PC-9 (cell line): ENCODE data around the gene ZDBF2. TPM values are rescaled to one million over a fixed set of nuclear protein-coding genes. Genes with fewer than 3 reads are reported as not detected.

Experiments used
- BruUV-seq: library from RNA; stranded (reverse); fragments of 400-500 nt; replicated peaks from 2 replicates; lab custom pipeline; 2021; lab: Mats Ljungman, UMichigan
- CTCF ChIA-PET: fragments of 300-600 bp; sonication (Branson Sonifier 250); formaldehyde crosslinking; loops from one replicate; lab custom pipeline; 2022; ENCODE audit warnings: antibody characterized with exemption; lab: Charles Lee
- POLR2A ChIA-PET: fragments of 300-600 bp; sonication (Branson Sonifier 250); formaldehyde crosslinking; loops from one replicate; lab custom pipeline; 2022; ENCODE audit warnings: antibody characterized with exemption; ENCODE audit not compliant: unreplicated experiment; lab: Charles Lee
- DNase-seq, 2 experiments: peaks; one replicate each; pipeline versions ENCODE4 v3.0.0 to v3.0.0-alpha.2; 2015 to 2022; ENCODE audit warnings: mixed read lengths in 1 of 2
- H2AFZ ChIP-seq: fragments of 200-600 bp; sonication (generic); 2 replicates; pipeline ENCODE4 v1.8.1; 2017; ENCODE audit warnings: antibody characterized with exemption
- H3F3A ChIP-seq: fragments of 200-600 bp; sonication (generic); 2 replicates; pipeline ENCODE4 v1.8.1; 2017; ENCODE audit warnings: antibody characterized with exemption, mild to moderate bottlenecking, low read depth; ENCODE audit not compliant: insufficient read depth
- H3K27ac ChIP-seq: fragments of 200-600 bp; sonication (generic); 2 replicates; pipeline ENCODE4 v1.6.1; 2016; ENCODE audit warnings: mixed run types
- H3K27me3 ChIP-seq: fragments of 200-600 bp; sonication (generic); 2 replicates; pipeline ENCODE4 v1.6.1; 2016; ENCODE audit warnings: low read depth, mixed run types; ENCODE audit not compliant: insufficient read depth
- H3K36me3 ChIP-seq: fragments of 200-600 bp; sonication (generic); 2 replicates; pipeline ENCODE4 v1.6.1; 2016; ENCODE audit warnings: low read depth, mixed run types
- H3K4me1 ChIP-seq: fragments of 200-600 bp; sonication (generic); replicated peaks from 2 replicates; pipeline ENCODE4 v1.6.1; 2016; ENCODE audit warnings: mixed run types; ENCODE audit not compliant: insufficient read depth
- H3K4me2 ChIP-seq: fragments of 200-600 bp; sonication (generic); 2 replicates; pipeline ENCODE4 v1.6.1; 2017; ENCODE audit warnings: mixed run types
- H3K4me3 ChIP-seq: fragments of 200-600 bp; sonication (generic); 2 replicates; pipeline ENCODE4 v1.6.1; 2016; ENCODE audit warnings: mixed run types
- H3K79me2 ChIP-seq: fragments of 200-600 bp; sonication (generic); 2 replicates; pipeline ENCODE4 v1.6.1; 2017; ENCODE audit warnings: low read depth, mixed run types
- H3K9me2 ChIP-seq: fragments of 200-600 bp; sonication (generic); 2 replicates; pipeline ENCODE4 v1.8.1; 2017; ENCODE audit warnings: mild to moderate bottlenecking; ENCODE audit not compliant: insufficient read depth
- H3K9me3 ChIP-seq: fragments of 200-600 bp; sonication (generic); 2 replicates; pipeline ENCODE4 v1.8.1; 2016; ENCODE audit warnings: low read depth; ENCODE audit not compliant: insufficient read depth
- H4K20me1 ChIP-seq: fragments of 200-600 bp; sonication (generic); 2 replicates; pipeline ENCODE4 v1.8.1; 2017; ENCODE audit not compliant: insufficient read depth
- CTCF ChIP-seq: fragments of 200-600 bp; sonication (generic); conservative IDR thresholded peaks from 2 replicates; pipeline ENCODE4 v1.6.1; 2017; ENCODE audit warnings: mixed run types, antibody characterized with exemption, mild to moderate bottlenecking, moderate library complexity
- EZH2 ChIP-seq: fragments of 200-600 bp; sonication (generic); IDR thresholded peaks from 2 replicates; pipeline ENCODE4 v1.8.0; 2017; ENCODE audit warnings: antibody characterized with exemption, low read depth
- intact Hi-C: fragments of 100-400 bp; cut with micrococcal nuclease; formaldehyde crosslinking; loops from one replicate; pipeline ENCODE4 v1.10.0; 2022; ENCODE audit not compliant: unreplicated experiment
- total RNA-seq: library from RNA; stranded (reverse); gene quantifications from 2 replicates; pipeline ENCODE4 v1.2.3, GENCODE V29; 2021

Gene ZDBF2
- total RNA-seq, 1 experiment from 2014 or later = 21.5 TPM

GRCh38 chr2:206323033-206323432, 48.6 kb downstream of the ZDBF2 start:
- no TSS peak for BruUV-seq
- Histone ChIP-seq H3K79me2 (no peaks in the 10 kb centered on the region), H3K36me3 (no peaks in the 10 kb centered on the region), H3K27me3 (no peaks in the 10 kb centered on the region), H2AFZ (no peak overlapping the region), H3K4me3 (no peak overlapping the region), H3K4me1 (no peaks in the 10 kb centered on the region), H3K9me2 (no peaks in the 10 kb centered on the region), H3K27ac (no peak overlapping the region), H4K20me1 (no peaks in the 10 kb centered on the region), H3F3A (no peaks in the 10 kb centered on the region), H3K9me3 (no peaks in the 10 kb centered on the region), H3K4me2 (no peak overlapping the region)
- DNase-seq = no peak
- intact Hi-C loops = no loop called here
- POLR2A ChIA-PET = no interaction called here
- TF ChIP-seq EZH2 (no peak), CTCF (no peak)
- CTCF ChIA-PET = no interaction called here

- TF ChIP-seq EZH2 = no peak
- TF ChIP-seq CTCF = no peak
- ChIA-PET POLR2A (no interaction called here), CTCF (no interaction called here)
- intact Hi-C loops = no loop called here
- Histone ChIP-seq H3K27ac (no peak overlapping the region), H3K4me1 (no peaks in the 10 kb centered on the region), H3K9me3 (no peaks in the 10 kb centered on the region), H3K4me3 (no peak overlapping the region), H3K4me2 (no peak overlapping the region), H3K36me3 (no peaks in the 10 kb centered on the region), H2AFZ (no peak overlapping the region), H3F3A (no peaks in the 10 kb centered on the region), H3K27me3 (no peaks in the 10 kb centered on the region), H3K9me2 (no peaks in the 10 kb centered on the region), H3K79me2 (no peaks in the 10 kb centered on the region), H4K20me1 (no peaks in the 10 kb centered on the region)
- DNase-seq = no peak
- BruUV-seq = no TSS peak
Observed at GRCh38 chr2:206323486-206323885, 49.0 kb downstream of the ZDBF2 start.

GRCh38 chr2:206324869-206325268, 50.4 kb downstream of the ZDBF2 start:
- POLR2A ChIA-PET = no interaction called here

More at GRCh38 chr2:206324869-206325268, 50.4 kb downstream of the ZDBF2 start:
- intact Hi-C loops = no loop called here
- Histone ChIP-seq H3K4me1 (no peaks in the 10 kb centered on the region), H2AFZ (no peak overlapping the region), H3K27ac (no peak overlapping the region), H3K27me3 (no peaks in the 10 kb centered on the region), H3K36me3 (no peaks in the 10 kb centered on the region), H3K4me3 (no peak overlapping the region), H3K9me3 (no peaks in the 10 kb centered on the region), H4K20me1 (no peaks in the 10 kb centered on the region), H3F3A (no peaks in the 10 kb centered on the region), H3K4me2 (no peak overlapping the region), H3K79me2 (no peaks in the 10 kb centered on the region), H3K9me2 (no peaks in the 10 kb centered on the region)
- CTCF ChIA-PET = no interaction called here
- DNase-seq = no peak
- TF ChIP-seq EZH2 = no peak
- TF ChIP-seq CTCF = no peak
- no TSS peak for BruUV-seq
